Measurements from ENCODE around the gene SLC6A9.

SLC6A9 gene

GRCh38 chr1:43963890-43964289, 67.4 kb downstream of the SLC6A9 start:
- DNase-seq = no peak

GRCh38 chr1:43963006-43963405, 68.3 kb downstream of the SLC6A9 start:
- no peak for DNase-seq

GRCh38 chr1:43962324-43962723, 68.9 kb downstream of the SLC6A9 start:
- no peak for DNase-seq

GRCh38 chr1:43961692-43962091, 69.6 kb downstream of the SLC6A9 start:
- DNase-seq = no peak

GRCh38 chr1:43960798-43961197, 70.5 kb downstream of the SLC6A9 start:
- no peak for DNase-seq

- no peak for DNase-seq
These were observed 72.7 kb downstream of the SLC6A9 start for GRCh38 chr1:43958351-43959255.

- no peak for DNase-seq
These were observed 73.7 kb downstream of the SLC6A9 start for GRCh38 chr1:43957407-43958040.

GRCh38 chr1:43956234-43956633, 75.0 kb downstream of the SLC6A9 start:
- DNase-seq = no peak

- DNase-seq = no peak
These were observed 77.2 kb downstream of the SLC6A9 start for GRCh38 chr1:43954036-43954435.

GRCh38 chr1:43953361-43953760, 77.9 kb downstream of the SLC6A9 start:
- DNase-seq = no peak

- no peak for DNase-seq
These were observed 78.4 kb downstream of the SLC6A9 start for GRCh38 chr1:43952731-43953346.

GRCh38 chr1:43951021-43951985, 80.0 kb downstream of the SLC6A9 start:
- DNase-seq = no peak

GRCh38 chr1:43949678-43950077, 81.6 kb downstream of the SLC6A9 start:
- DNase-seq = no peak

- no peak for DNase-seq
These were observed 83.3 kb downstream of the SLC6A9 start for GRCh38 chr1:43947874-43948437.

GRCh38 chr1:43947061-43947873, 84.0 kb downstream of the SLC6A9 start:
- DNase-seq = no peak
